HT-29 (cell line): ENCODE data around the gene APOBR. TPM values are rescaled to one million over a fixed set of nuclear protein-coding genes. Genes with fewer than 3 reads are reported as not detected.

ENCODE experiments used
- total RNA-seq: library from RNA; depleted of rRNA; stranded (reverse); fragments of >200 nt; shearing (Covaris generic); gene quantifications from 2 replicates; pipeline ENCODE4 v1.2.3, GENCODE V29; 2014; rRNA removed

The APOBR gene
- total RNA-seq, 1 experiment from 2014 or later, result not detected

Other genes with a start within 250 kb of the APOBR start
- gene SBK1, start 202.1 kb upstream of the APOBR start, total RNA-seq, result 0.42 and 1.1 TPM in 2 replicates
- gene NPIPB6, start 131.1 kb upstream of the APOBR start, total RNA-seq, result 1.2 TPM in 1 of 2 replicates, not detected in the other
- 110 and 114 TPM in 2 replicates for gene EIF3CL, start 90.8 kb upstream of the APOBR start, total RNA-seq
- gene NPIPB7, start 22.3 kb upstream of the APOBR start, total RNA-seq, result not detected in 2 replicates
- gene CLN3, start 2.6 kb upstream of the APOBR start, total RNA-seq, result 28.0 and 37.8 TPM in 2 replicates
- not detected in 2 replicates for gene IL27, start 12.2 kb downstream of the APOBR start, total RNA-seq
- gene NUPR1, start 44.3 kb downstream of the APOBR start, total RNA-seq, result 0.34 and 0.56 TPM in 2 replicates
- 19.1 and 29.9 TPM in 2 replicates for gene SGF29, start 59.3 kb downstream of the APOBR start, total RNA-seq
- gene SULT1A2, start 102.4 kb downstream of the APOBR start, total RNA-seq, result 1.4 and 1.7 TPM in 2 replicates
- 30.9 and 35.7 TPM in 2 replicates for gene SULT1A1, start 115.4 kb downstream of the APOBR start, total RNA-seq
- gene NPIPB8, start 143.4 kb downstream of the APOBR start, total RNA-seq, result 0.15 and 0.42 TPM in 2 replicates
- 358 and 396 TPM in 2 replicates for gene EIF3C, start 216.8 kb downstream of the APOBR start, total RNA-seq